HG03571 (cell line): ENCODE results near the gene TCF7.
A peak's percentile ranks its signal among the peaks of the same experiment; 100 is the strongest.

ENCODE experiments used
- ATAC-seq: cut with Tn5 transposase; IDR thresholded peaks from one replicate; pipeline ENCODE4 v1.9.1; 2021; ENCODE audit not compliant: unreplicated experiment

The TCF7 gene

DNA sequence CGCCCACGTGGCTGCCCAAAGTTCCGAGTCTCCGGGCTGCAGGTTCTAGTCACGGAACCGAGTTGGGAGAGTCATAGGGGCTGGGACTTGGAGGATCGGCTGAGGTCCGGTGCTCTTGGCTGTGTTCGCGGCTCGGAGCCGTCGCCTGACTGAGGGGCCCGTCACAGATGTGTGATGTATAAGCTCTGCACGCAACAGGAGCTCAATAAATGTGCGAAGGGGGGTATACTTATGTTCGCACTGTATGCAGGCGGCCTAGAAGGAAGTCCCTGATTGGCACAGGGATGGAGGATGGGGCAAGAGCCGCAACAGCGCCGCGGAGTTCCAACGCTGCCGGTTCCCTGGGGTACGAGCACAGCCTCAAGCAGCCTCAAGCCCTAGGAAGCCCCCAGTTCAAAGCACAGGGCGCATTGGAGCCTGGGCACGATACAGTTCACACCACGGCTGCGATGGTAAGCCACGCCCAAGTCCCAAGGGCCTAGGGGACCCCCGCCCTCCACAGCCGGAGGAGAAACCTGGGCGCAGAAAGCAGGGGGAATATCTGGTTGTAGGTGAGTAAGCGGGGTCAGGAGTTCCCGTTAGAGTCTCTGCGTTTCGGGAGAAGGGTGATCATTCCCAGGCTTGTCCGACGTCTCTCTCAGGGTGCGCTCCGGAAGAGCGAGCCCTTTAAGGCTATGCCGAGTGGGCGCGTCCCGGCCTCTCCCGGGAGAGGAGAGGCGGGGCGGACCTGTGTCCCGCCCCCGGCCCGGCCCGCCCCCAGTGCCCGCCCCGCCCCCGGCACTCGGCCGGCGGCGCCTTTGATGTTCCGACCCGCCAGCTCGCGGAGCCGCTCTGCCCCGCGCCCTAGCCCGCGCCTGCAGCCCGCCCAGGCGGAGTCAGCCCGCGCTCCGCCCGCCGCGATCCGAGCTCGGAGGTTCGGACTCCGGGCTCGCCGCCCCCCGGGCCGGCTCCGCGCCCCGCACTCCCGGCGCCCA lies at the start of gene TCF7:
Gene TCF7 (plus strand): TSS at position 780 of the 974 bp plus-strand sequence. CDS start 226 bp downstream, outside the sequence.
- peak; percentile 87 for ATAC-seq

DNA sequence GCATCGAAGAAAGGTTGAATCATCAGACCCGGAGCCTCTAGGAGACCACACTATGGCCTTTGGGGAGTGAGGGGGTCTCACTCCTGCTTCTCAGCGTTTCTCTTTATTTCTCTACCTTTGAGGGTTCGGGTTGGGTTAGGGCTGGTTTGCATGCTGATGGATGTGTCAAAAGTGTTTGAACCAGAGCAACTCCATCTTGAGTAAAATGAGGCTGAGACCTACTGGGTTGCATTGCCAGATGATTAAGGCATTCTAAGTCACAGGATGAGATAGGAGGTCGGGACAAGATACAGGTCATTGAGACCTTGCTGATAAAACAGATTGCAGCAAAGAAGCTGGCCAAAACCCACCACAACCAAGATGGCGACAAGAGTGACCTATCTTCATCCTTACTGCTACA lies 44.9 kb upstream of the TCF7 start:
- ATAC-seq = no peak

DNA sequence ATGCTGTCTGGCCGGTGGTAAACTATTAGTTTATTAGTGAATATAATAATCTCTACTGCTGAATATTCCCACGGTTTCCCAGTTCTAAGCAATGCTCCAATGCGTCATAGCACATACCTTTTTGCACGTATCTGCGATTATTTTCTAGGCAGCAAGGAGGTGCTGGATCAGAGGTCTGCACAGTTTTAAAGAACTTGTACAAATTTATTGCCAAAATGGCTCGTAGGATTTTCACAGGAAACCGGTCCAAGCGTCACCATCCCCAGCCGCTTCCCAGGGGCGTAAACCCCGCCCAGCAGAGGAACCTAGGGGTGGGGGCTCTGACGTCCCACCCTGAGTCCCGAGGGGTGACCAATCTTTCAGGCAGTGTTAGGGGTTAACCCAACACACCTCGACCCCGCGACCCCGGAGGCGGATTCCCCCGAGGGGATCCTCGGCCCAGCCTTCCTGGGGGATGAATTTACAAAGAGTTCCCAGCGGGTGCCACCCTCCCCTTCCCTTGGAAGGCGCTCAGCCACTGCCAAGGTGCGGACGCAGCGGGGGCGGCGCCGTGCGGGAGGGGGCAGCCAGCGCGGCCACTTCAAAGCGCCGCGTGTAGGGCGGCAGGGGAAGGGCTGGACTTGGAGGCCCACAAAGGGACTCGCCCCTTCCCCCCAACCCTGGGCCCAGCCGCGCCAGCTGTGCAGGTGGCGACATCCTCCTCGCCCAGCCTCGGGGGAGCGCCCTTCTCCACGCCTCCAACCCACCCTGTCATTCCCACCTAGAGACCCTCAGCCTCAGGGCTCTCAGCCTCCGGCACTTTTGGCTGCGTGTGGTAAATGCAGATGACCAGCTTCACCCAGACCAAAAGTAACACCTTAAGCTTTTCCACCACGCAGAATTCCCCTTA lies 43.5 kb upstream of the TCF7 start:
- ATAC-seq = no peak

DNA sequence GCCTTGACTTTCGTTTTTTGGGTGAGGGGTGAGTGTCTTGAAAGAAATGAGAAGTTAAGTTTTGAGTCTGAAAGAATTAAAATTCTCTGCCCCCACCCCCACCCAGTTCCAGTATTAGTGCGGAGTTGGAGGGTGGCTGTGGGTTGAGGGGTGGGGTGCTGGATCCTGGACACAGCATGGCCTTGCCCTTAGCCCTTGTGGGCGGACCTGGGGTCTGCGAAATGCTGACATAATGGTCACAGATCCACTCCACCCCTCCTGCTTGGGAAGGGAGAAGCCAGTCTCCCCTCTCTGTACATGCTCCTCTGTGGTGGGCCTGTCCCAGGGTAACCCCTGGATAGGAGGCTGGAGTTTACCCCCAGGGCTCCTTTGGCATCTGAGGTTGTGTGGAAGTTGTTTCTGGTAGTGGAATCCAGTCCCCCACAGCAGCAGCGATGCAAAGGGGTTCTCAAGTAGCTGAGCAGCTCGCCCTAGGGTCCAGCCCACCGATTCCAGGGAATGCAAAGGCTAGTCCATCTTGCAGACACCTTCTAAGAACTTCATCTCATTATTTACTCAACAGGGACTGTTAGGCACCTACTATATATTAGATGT lies 42.8 kb upstream of the TCF7 start:
- no peak for ATAC-seq

DNA sequence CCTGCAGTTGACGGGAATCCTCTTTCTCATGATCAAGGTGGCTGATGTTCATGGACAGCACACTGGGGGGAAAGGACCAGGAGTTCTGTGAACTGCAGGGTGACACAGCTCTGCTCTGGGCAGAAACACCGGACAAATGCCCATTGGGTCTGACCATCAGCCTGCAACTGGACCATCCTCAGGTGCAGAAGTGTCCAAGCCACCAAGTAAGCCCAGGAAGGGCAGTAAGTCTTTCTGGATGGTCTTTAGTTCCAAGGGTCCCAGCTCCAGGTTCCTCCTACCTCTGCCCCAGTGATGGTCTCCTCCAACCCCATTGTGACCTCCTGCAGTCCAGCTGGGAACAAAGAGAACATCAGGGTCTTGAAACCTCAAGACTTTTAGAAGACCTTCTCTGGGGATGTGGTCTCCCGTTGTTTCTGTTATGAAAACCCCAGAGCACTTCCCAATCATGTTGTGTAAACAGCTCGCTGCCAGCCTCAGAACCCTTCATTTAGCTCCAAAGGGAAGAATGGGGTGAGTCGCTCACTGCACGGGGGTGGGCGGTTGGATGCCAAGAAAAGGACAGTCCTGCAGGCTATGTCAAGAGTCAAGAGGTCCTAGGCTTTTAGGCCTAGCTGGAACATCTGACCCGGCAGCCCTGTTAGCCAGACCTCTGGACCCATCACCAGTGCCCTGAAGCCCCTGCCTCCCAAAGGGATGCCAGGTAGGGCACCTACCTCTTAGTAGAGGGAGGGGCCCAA lies 41.8 kb upstream of the TCF7 start:
- ATAC-seq = no peak

DNA sequence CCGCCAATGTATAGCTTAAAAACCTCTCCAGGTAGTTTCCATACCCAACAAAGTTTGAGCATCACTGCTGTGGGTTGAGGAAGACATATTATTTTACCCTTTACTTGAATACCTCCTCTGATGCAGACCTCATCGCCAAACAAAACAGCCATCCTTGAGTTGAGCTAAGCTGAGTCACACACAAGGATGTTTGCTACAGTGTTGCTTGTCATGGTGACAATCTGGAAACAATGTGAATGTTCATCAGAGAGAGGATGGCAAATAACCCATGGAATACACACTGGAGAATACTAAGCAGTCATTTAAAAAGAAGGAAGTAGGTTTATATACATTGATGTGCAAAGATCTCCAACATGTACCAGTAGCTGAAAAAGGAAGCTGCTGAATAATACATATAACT lies 41.1 kb upstream of the TCF7 start:
- no peak for ATAC-seq

DNA sequence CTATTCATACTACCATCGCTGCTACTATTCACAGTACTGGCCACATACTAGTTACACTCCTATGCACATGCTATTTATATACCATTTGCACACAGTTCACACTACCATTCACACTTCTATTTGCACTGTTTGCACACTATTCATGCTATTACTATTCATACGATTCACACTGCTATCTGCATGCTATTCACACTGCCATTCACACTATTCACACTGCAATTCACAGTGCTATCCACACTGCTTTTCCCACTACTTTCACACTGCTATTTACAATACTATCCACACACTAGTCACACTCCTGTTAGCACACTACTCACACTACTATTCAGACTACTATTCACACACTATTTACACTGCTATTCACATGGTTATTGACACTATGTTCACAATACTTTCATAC lies 39.4 kb upstream of the TCF7 start:
- ATAC-seq = no peak

DNA sequence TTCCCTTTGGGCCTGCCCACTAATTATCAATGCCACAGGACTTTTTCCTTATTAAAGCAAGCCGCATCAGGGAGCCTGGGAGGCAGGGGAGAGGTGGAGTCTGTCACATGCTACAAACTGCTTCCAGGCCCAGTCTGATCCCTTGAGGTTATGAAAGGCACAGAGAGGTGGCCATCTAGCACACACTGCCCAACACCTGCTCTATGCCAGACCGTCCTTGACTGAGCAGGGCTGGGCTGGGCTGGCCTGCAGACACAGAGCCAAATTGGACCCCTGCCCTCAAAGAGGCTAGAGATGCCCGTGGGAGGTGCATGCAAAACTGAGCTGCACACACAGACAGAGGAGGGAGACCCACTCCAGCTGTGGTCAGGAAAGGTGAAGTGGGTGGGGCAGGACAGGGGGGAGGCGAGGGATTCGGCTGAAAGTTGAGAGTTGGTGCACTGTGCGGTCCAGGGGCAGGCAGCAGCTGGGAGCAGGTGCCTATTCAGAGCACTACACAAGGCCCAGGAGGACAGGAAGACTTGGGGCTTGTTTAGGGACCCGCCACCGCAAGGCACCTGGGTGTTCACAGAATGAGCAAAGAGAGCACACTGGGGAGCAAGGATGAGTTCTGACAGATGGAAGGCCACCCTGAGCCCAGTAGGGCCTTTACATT lies 36.4 kb upstream of the TCF7 start:
- ATAC-seq = no peak

DNA sequence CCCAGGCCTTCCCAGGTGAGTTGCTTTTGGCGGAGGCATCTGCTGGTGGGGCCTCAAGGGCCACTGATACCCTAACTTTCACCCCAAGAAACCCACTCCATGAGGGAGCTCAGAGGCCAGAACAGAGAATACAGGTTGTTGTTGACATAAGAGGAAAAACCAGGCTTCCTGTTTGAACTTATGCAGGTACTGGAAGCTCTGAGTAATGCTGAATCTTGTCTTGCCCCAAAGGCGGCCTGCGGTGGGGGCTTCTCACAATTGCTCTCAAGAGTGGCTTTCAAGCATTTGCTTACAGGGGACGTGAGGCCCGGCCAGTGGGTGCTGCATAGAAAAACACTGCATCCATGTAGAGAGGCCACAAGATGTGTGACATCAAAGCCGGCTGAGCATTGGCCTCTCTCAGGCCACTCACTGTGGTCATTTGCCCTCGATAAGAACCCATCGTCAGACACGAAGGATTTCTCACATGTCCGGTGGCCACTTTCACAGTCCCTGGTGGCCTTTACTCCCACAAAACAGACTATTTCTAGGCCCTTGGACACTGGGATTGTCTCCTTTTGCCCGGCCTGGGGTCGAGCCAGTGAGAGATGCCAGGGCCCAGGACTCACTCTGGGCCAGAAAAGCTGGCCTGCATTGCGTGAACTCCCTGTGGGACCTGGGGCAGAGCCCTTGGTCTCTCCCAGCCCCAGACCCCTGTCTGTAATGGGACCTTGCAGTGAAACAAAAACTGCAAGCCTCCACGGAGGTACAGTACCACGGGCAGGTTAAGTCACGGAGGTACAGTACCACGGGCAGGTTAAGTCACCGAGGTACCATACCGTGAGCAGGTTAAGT lies 34.5 kb upstream of the TCF7 start:
- no peak for ATAC-seq

DNA sequence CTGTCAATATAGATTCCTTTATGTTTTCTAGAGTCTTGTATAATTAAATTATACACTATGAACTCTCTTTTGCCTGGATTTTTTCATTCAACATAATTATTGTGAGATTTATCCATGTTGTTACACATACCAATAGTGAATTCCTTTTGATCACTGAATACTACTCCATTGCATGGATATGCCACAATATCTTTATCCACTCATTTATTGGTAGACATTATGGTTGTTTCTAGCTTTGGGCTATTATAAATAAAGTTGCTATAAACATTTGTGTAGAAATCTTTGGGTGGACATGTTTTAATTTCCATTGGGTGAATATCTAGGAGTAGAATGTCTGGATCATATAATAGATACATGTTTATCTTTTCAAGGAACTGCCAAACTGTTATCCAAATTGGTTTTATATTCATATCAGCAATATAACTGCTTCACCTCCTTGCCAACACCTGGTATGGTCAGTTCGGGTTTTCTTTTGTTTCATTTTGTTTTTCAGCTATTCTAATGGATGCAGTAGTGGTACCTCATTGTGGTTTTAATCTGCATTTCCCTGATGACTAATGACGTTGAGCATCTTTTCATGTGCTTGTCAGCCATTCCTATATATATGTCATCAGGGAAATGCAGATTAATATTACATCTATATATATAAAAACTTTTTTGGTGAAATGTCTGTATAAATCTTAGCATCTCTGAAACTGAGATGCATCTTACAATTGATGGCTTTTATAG lies 32.1 kb upstream of the TCF7 start:
- no peak for ATAC-seq

DNA sequence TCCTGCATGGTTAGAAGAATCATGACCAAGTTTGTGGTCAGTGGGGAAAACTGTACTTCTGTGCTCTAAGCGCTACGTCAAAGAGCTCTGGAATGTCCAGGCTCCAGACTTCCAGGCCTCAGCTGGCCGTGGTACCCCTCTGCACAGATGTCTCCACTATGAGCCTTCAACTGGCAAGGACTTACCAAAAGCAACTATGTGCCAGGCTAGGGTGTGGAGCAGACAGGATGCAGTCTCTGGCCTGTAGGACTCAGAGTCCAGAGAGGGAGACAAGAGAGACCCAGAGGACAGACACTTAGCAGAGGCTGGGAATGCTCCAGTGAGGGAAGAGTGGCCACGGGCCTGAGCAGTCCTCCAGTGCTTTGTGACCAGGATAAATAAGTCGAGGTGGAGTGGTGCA lies 31.0 kb upstream of the TCF7 start:
- no peak for ATAC-seq

DNA sequence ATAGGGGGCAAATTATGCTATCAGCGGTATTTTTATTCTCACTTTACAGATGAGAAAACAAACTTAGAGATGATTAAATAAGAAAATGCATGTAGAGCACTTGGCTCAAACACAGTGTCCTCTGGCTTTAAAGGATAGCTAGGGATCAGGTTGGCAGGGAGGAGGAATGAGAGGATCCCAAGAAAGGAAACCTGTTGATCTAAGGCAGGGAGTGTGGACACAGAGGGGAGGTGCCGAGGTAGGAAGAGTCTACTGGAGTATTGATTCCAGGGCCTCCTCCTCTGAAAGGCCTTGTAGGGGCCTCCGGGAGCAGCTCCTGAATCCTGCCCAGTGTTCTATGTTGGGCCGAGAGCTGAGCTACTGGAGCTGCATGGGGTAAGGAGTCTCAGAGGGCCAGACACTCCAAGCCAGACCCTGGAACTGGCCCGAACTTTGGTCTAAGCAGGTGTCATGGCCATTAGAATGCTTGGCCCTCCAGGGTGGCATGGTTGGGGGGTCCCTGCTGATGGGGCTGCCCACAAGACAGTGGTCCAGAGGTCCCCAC lies 30.4 kb upstream of the TCF7 start:
- no peak for ATAC-seq

DNA sequence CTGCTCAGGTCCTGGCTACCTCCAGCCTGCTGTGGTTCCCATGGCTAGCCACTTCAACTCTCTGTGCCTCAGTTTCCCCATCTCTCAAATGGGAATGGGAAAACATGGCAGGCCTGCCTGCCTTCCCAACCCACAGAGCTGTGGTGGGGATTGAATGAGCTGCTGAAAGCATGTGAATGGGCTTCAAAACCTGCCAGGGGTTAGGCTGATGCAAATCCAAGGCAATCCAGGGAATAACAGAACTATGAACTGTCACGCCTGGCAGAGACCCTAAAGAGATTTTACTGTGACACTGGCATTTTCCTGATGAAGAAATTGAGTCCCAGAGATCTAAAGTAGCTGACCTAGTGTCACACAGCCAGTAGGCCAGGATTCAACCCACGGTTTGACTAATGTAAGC lies 29.9 kb upstream of the TCF7 start:
- no peak for ATAC-seq

DNA sequence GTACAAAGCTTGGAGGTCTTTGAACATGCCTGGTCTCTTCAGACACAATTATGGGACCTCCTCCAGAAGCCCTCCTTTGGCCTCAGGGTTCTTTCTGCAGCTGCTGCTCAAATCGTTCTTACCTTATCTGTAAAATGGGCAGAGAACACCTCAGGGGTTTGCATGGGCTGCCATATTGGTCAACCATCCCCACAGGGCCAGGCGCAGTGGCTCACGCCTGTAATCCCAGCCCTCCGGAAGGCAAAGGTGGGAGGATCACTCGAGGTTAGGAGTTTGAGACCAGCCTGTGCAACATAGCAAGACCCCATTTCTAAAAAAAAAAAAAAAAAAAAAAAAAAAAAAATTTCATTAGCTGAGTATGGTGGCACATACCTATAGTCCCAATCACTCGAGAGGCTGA lies 29.1 kb upstream of the TCF7 start:
- no peak for ATAC-seq

DNA sequence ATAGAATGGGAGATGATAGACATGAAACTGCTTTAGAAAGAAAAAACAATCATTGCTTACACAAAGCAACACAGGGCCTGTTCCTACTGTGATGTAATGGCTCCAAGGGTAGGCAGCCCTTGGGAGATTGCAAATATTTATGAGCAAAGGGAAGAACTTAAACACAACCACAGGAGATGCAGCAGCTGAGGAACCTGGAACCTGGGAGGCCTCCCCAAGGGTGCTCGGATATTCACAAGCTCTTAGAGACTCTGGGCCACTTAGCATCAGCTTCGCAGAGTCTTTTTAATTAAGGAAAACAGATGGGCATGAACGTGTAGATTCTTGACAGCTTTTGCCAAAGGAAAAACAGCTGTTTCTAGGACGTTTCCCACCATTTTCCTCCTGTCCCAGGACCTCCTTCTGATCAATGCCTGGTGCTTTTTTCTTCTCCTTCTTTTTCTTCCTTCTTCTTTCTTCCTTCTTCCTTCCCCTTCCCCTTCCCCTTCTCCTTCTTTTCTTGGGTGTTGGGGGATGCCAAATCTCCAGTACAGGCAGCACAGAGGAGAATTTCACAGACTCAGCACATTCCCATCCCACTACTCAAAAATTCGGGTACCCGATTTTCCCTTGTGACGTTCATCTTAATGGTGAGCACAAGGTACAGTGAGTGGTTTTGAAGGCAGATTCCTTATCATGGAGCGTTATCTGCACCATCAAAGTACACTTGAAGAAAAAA lies 28.1 kb upstream of the TCF7 start:
- ATAC-seq = no peak

DNA sequence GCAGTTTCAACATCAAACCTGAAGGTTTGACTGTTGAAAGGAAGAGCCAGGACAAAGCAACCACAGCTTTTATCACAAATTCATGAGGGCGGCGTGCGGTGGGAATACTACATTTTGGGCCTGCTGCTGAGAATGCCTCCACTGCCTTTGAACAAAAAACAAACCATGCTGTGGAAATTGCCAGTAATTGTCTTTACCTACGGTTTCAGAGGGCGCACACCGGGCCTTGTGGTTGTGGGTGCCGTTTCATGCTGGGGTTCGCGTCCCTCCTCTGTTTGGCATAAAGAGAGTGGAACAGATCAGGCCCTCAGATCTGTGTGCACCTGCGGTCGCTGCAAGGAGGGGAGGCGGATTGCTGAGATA lies 27.6 kb upstream of the TCF7 start:
- no peak for ATAC-seq

DNA sequence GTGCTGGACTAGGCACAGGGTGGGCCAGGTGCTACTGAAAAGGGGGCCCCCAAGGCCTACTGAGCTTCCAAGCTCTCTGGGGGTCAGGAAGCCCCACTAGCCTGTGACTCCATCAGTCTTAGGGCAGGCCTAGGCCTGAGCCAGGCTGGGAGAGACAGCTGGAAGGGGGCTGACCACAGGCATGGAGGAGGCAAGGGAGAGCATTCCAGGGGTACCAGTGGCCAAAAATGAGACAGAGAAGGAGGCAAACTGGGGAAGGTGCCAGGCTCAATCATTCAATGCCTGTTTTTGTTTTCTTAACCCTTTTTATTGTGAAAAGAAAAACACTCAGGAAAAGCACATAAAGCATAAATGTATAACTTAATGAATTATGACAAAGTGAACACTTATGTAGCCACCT lies 26.2 kb upstream of the TCF7 start:
- ATAC-seq = no peak

DNA sequence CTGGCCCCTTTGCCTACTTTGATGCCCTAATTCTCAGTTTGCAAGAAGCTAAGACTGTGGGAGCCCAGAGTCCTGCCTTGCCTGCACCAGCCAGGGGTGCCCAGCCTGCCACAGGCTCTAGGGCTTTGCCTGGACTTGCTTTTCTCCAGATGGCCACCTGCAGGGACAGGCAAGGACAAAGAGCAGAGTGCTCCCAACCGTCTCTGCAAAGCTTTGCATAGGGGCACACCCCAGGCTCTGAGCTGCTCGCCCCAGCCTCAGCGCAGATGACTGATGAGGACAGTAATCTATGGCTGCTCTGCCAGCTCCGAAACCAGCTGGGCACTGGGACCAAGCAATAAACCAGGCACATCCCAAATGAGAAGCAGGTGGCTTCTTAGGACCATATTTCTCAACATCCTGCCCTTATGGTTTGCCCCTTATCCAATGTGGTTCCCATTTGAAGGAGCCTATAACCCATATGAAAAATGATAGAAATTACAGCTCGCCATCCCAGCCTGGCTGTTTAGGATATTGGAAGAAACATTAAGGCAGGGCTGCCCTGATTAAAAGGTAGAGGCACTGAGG lies 25.4 kb upstream of the TCF7 start:
- ATAC-seq = no peak
